Stimulated activated CD4-positive, alpha-beta T cell treated with anti-CD3 and anti-CD28 coated beads, Interleukin-1b, Interleukin-23, amount 100 ng/mL, for 1 hour (primary cell): Measurements from ENCODE around the gene ITGB5.
"Not testable (repeated sequence)": the region's sequence is repeated elsewhere in the genome, so short reads cannot be mapped to it uniquely, and the experiment has no call there.

Experiments used
- DNase-seq, 2 donors: peaks; one replicate each; pipeline ENCODE4 v3.0.0-alpha.2; 2020; ENCODE audit warnings: low read depth in 2 of 2

ITGB5 gene

GRCh38 chr3:124814620-124815421 lies 72.3 kb downstream of the ITGB5 start:
- no peak for DNase-seq

GRCh38 chr3:124813541-124813940 lies 73.6 kb downstream of the ITGB5 start:
- no peak for DNase-seq

DNA sequence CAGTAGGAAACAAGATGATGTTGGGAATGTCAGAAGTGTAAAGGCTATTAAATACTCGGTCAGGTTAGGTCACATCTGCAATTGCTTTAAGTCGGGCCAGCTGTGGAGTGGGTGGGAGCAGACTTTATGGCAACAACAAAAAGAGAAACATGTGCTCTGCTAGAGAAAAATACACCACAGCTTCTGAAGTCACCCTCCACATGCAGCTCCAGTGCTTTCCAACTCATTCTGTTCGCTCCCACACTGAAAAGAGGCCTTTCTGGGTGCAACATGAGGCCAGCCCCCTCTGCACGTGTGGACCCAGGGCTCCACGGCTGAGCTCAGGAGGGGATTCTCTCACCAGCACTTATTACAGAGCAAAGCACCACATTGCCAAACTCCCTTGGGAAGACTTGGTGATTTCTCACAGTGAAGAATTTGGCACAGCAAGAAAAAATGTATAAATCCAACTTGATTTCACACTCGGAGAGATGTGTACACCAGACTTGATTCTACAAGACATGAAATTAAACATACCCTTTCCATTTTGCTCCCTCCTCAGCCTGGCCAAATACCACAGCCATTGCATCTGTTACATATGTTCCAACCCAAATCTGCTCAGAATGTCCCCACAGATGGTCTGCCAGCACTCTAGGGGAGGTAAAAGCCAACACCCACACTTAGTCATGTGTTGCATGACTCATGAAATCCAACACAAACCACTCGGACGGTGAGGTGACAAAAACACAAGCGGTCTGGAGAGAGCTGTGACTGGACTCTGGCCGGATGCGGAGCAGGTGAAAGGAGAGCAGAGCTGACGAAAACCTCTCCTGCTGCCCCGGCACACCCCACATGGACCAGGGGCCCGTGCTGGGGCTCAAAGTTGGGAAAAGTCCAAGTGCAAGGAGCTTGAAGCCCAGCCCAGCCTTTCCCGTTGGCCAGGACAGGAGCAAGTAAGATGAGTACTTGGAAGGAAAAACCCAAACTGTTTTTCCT lies 74.6 kb downstream of the ITGB5 start:
- no peak for DNase-seq

GRCh38 chr3:124811436-124811835 lies 75.7 kb downstream of the ITGB5 start:
- DNase-seq = no peak

DNA sequence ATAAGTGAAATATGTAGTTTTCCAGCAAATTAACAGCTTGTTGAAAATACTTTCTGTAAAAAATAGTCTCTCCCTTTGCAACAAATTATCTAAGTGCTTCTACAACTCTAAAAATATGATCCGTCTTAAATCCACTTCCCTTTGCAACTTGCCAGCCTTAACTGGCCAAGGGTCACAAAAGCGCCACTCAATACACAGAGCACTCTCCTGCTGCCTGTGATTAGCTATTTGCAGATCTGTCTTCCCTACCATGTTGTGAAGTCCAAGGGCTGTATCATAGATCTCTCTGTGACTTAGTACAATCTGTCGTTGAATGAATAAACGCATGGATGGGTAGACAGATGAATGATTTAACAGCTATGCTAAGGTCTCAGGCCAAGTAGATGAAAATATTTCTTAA lies 76.2 kb downstream of the ITGB5 start:
- DNase-seq = no peak

DNA sequence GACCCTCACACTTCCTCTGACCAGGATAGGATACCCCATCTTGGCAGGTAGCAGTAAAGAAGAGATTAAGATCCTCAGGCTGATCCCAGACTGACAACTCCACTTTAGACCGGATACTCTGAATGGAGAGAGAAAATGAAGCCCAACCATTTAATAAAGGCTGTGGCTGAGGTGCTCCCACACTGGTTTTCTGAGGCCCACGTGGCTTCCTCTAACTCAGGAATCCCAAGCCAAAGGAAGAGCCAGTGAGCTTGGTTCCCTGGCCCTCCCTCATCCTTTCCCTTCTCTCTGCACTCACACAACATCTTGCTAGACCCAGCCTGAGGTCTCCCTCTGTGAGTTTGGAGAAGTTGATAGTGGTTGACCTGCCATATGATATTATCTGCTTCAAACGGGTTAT lies 78.1 kb downstream of the ITGB5 start:
- DNase-seq = no peak

DNA sequence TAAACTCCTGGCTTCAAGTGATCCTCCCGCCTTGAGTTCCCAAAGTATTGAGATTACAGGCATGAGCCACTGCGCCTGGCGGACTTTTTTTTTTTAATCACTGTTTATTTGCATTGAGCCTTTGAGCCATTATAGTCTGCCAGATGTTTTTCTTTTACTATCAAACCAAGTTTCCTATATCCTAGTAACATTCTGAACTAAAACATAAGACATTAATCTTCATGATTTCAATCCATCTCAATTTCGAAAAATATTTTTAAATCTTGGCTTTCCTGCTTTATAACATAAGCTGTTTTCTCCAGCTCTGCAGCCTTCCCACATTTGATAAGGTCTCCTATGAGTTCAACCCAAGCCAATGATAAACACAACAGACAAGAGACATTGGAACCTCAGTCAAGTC lies 81.5 kb downstream of the ITGB5 start:
- no peak for DNase-seq

DNA sequence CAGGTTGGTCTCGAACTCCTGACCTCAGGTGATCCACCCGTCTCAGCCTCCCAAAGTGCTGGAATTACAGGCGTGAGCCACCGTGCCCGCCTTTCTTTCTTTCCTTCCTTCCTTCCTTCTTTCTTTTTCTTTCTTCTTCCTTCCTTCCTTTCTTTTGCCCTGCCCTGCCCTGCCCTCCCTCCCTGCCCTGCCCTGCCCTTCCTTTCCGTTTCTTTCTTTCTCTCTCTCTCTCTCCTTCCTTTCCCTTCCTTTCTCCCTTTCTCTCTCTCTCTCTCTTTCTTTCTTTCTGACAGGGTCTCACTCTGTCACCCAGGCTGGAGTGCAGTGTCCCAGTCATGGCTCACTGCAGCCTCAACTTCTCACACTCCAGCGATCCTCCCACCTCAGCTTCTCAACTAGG lies 82.3 kb downstream of the ITGB5 start:
- no peak for DNase-seq

DNA sequence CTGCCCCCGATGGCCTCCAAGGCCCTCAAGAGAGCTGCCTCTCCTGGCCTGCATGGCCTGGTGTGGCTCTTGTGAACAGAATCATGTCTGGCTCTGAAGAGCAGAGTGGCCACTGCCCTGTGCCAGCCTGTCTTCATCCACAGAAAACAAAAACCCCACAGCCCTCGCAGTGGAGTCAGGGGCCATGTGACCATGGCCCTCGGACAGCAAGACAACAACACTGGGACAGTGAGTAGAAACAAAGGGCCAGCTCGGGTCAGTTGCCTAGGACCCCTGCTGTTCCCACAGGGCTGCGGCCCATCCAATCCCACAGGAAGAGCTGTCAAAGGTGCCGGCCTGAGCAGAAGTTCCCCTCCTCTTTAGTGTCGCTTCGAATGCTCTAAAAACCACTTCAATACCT lies 84.5 kb downstream of the ITGB5 start:
- DNase-seq = no peak

- no peak for DNase-seq
Observed at GRCh38 chr3:124802061-124802698, 85.0 kb downstream of the ITGB5 start.

DNA sequence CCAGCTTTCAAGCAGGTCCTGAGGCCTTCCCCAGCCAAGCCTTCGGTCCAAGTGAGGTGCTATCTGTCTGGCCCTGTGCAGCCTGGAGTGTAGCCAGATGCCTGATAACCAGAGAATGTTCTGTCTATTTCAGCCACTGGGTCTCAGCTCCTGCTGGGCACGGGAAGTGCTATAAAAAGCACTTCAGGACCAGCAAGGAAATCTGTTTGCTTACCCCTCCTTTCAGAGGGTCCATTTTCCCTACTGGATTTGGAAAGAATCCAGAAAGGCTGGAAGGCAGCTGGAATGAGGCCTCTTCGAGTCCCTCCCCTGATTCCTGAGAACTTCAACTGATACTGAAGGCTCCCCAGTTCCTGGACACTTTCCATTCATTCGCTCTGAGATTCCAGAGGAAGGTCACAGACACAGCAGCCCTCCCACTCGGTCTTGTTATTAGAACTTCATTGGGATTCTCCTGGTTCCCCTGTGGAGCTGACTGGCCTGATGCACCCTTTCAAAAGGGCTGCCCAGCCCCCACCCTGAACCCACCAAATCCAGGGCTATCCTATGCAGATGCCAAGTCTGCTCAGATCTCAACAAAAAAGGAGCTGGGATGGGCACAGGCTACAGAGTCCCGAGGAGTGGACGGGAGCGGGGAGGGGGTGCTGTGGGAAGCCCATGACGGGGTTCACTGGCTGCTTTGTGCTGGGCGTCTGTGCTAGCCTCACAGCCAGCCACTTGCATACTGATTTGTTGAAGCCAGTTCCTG lies 86.5 kb downstream of the ITGB5 start:
- no peak for DNase-seq

- DNase-seq = no peak
Observed at GRCh38 chr3:124800076-124800475, 87.1 kb downstream of the ITGB5 start.

DNA sequence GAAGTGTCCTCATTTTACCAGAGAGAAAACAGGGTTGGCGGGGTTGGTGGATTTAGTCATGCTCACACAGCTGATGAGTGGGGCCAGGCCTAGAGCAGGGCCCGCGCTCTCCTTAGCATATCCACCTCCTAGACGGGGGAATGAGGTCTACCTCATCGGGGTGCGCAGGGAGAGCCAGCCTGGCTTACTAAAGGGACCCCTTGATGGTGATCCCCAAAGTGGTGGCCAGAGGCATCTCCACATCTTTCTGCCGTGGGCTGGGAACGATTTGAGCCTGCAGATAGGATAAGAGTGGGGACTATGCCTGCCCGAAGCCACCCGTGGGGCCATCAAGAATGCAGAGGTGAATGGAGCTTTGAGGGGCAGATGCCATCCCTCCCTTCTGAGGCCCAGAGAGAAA lies 87.5 kb downstream of the ITGB5 start:
- DNase-seq = no peak

- DNase-seq = no peak
Observed at GRCh38 chr3:124797426-124797945, 89.7 kb downstream of the ITGB5 start.

DNA sequence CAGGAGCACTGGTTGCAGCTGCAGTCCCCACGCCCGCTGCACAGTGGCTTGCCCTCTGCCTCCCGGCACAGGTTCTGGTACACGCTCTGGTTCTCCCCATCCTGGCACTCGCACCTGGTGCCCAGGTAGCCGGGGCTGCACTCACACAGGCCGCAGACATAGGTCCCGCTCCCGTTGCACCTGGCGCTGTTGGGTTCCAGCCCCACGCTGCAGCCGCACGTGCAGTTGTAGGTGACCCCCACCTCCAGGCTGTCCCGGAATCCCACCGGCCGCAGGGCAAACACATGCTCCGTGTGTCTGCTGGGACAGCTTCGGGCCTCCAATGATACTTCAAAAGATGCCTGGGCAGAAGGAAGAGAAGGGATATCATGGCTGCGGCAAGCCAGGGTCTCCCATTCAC lies 90.7 kb downstream of the ITGB5 start:
- DNase-seq = no peak

DNA sequence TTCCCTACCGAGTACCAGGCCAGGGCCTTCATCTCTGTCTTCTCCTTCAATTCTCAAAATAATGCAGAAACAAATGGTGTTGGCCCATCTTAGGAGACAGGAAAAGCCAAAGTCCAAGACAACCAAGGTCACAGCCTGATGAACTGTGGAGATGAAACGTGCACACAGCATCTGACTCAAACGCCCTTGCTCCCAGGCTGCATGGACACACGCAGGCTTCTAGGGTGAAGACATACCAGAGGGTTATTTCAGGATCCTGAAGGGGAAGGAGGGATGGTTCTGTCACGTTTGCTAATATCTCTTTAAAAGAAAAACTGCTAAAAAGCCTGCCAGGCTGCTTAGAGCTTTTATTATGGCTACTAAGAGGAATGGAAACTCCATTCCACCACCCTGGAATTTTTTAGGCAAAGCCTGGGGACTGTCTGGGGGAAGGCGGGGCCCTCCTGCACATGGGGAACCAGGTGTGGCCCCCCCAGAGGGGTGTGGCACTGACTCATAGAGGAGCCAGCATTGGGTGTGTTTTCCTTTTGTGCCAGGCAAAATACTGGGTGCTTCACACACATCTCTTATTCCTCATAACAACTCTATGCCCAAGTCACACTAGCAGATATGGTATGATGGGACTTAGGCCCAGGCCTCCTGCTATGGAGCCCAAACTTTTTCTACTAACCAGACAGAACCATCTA lies 94.0 kb downstream of the ITGB5 start:
- no peak for DNase-seq

- no peak for DNase-seq
Observed at GRCh38 chr3:124792341-124793040, 94.7 kb downstream of the ITGB5 start.

DNA sequence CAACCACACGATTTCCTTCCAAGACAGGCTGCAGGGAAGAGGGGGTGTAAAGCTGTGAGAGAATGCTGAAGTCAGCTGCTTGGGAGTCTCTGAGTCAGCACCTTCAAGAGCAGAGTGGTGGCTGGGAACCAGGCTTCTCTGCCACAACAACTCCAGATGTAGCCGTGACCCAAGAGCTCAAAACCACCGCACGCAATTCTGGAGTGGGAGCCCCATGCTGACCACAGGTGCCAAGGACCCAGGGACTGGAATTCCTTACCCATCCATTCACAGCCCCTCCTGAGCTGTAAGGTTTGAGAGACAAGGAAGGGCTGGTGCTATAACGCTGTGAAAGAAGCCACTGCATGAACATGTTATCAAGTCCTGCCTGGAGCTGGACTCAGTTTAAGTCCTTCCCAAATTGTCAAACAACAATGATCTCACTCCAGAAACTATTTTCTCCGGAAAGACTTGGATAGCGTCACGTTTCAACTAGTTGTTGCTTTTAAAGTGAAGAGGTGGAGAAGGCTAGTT lies 95.5 kb downstream of the ITGB5 start:
- DNase-seq = no peak

DNA sequence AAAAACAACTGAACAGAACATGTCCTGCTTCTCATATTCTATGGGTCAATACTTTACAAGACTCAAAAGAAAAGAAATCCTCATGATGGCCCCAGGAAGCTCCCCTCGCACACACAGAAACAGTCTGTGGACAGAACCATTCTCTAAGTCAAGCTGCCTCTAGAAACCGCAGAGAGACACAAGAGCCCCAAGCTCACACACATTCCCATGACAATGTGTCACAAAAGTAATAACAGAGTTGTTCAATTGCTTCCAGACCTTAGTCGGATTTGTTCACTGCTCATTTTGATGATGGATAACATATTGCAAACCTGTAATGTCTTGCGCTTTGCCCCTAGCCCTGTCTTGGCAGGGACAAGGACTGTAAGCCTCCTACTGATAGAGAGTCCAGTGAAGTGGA lies 96.0 kb downstream of the ITGB5 start:
- DNase-seq = no peak

- DNase-seq = not testable (repeated sequence)
Observed at GRCh38 chr3:124789103-124789502, 98.1 kb downstream of the ITGB5 start.
